OCI-LY7 (cell line): ENCODE measurements around the gene NPC1.

Source experiments
- CTCF ChIP-seq: fragments of 200-600 bp; sonication (generic); conservative IDR thresholded peaks from 2 replicates; pipeline ENCODE4 v1.5.1; 2014; ENCODE audit warnings: mild to moderate bottlenecking, antibody characterized with exemption, low read length, moderate library complexity, mixed read lengths
- EZH2phosphoT487 ChIP-seq: fragments of 200-600 bp; sonication (generic); IDR thresholded peaks from 2 replicates; pipeline ENCODE4 v1.6.1; 2018; ENCODE audit warnings: low read depth, borderline replicate concordance, mild to moderate bottlenecking, mixed run types, antibody characterized with exemption, low read length, moderate library complexity, mixed read lengths

- TF ChIP-seq CTCF, result no peak
- no peak for TF ChIP-seq EZH2phosphoT487
Measured at GRCh38 chr18:23569299-23570063, 16.8 kb downstream of the NPC1 start.
